Measurements from ENCODE around the gene TMEM242. TPM values are rescaled to one million over a fixed set of nuclear protein-coding genes. Genes with fewer than 3 reads are reported as not detected.

TMEM242 gene
- total RNA-seq, 6 experiments from 2014 or later: 9.4 to 12.8 (median 10.8) TPM

DNA sequence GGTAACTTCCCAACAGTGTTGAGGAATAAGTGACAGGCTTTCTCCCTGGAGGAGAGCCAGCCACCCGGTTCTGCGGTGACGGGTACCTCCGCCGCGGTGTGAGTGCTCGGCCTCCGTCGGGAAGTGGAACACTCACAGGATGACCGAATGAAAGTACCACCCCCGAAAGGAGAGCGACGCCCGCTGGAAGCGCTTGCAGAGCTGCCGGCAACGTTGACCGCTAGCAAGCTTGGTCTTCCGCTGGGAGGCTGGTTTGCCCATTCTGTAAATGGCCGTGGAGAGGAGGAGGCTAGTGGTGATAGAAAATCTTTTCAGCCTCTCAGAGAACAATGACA, 614 bp upstream of the TMEM242 start:
- TF ChIP-seq, protein P1, sequence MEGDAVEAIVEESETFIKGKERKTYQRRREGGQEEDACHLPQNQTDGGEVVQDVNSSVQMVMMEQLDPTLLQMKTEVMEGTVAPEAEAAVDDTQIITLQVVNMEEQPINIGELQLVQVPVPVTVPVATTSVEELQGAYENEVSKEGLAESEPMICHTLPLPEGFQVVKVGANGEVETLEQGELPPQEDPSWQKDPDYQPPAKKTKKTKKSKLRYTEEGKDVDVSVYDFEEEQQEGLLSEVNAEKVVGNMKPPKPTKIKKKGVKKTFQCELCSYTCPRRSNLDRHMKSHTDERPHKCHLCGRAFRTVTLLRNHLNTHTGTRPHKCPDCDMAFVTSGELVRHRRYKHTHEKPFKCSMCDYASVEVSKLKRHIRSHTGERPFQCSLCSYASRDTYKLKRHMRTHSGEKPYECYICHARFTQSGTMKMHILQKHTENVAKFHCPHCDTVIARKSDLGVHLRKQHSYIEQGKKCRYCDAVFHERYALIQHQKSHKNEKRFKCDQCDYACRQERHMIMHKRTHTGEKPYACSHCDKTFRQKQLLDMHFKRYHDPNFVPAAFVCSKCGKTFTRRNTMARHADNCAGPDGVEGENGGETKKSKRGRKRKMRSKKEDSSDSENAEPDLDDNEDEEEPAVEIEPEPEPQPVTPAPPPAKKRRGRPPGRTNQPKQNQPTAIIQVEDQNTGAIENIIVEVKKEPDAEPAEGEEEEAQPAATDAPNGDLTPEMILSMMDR (IDR thresholded peaks at IDR 0.05): no peak
- Mint-ChIP-seq H3K27ac (peak overlapping the region; percentile 92), H3K4me3 (peak overlapping the region; percentile 92), H3K36me3 (ENCODE audit: low read depth) (peaks cover 5% of the 10 kb centered on the region; the same call in 1 of the 2 replicates), H3K4me1 (ENCODE audit: low read depth) (peaks cover 54% of the 10 kb centered on the region), H3K27me3 (ENCODE audit: insufficient read depth) (no peaks in the 10 kb centered on the region), H3K9me3 (no peaks in the 10 kb centered on the region)
- peak; percentile 84 for DNase-seq

- H3K4me3 Mint-ChIP-seq: peak overlapping the region; percentile 92
- H3K27me3 Mint-ChIP-seq (ENCODE audit: insufficient read depth): no peaks in the 10 kb centered on the region
- peak; percentile 81 for DNase-seq
- TF ChIP-seq, protein P1 (IDR thresholded peaks at IDR 0.05): no peak
- H3K36me3 Mint-ChIP-seq (ENCODE audit: low read depth): peaks cover 5% of the 10 kb centered on the region; the same call in 1 of the 2 replicates
- H3K27ac Mint-ChIP-seq: peak overlapping the region; percentile 92
- no peaks in the 10 kb centered on the region for H3K9me3 Mint-ChIP-seq
- peaks cover 45% of the 10 kb centered on the region for H3K4me1 Mint-ChIP-seq (ENCODE audit: low read depth)
These were observed 496 bp downstream of the TMEM242 start for GRCh38 chr6:157322792-157323254.

- Mint-ChIP-seq H3K4me1 (ENCODE audit: low read depth) (peaks cover 27% of the 10 kb centered on the region), H3K36me3 (ENCODE audit: low read depth) (peaks cover 27% of the 10 kb centered on the region), H3K27me3 (ENCODE audit: insufficient read depth) (no peaks in the 10 kb centered on the region), H3K9me3 (no peaks in the 10 kb centered on the region), H3K27ac (peak overlapping the region; percentile 78), H3K4me3 (no peak overlapping the region; the same call in 1 of the 2 replicates)
- peak; percentile 86 for DNase-seq
- TF ChIP-seq, protein P1 (IDR thresholded peaks at IDR 0.05): no peak
These were observed 6.2 kb downstream of the TMEM242 start for GRCh38 chr6:157316871-157317814.

GRCh38 chr6:157314705-157315321, 8.5 kb downstream of the TMEM242 start:
- H3K27ac Mint-ChIP-seq: no peak overlapping the region
- H3K9me3 Mint-ChIP-seq: no peaks in the 10 kb centered on the region
- DNase-seq: peak; percentile 79
- TF ChIP-seq, protein P1 (IDR thresholded peaks at IDR 0.05): peak; percentile 93
- peaks cover 21% of the 10 kb centered on the region for H3K4me1 Mint-ChIP-seq (ENCODE audit: low read depth)
- H3K4me3 Mint-ChIP-seq: no peak overlapping the region
- no peaks in the 10 kb centered on the region for H3K27me3 Mint-ChIP-seq (ENCODE audit: insufficient read depth)
- H3K36me3 Mint-ChIP-seq (ENCODE audit: low read depth): peaks cover 28% of the 10 kb centered on the region

GRCh38 chr6:157313531-157314467, 9.5 kb downstream of the TMEM242 start:
- DNase-seq: no peak
- Mint-ChIP-seq H3K27ac (no peak overlapping the region), H3K36me3 (ENCODE audit: low read depth) (peaks cover 28% of the 10 kb centered on the region), H3K4me3 (no peak overlapping the region), H3K9me3 (no peaks in the 10 kb centered on the region), H3K4me1 (ENCODE audit: low read depth) (peaks cover 21% of the 10 kb centered on the region), H3K27me3 (ENCODE audit: insufficient read depth) (no peaks in the 10 kb centered on the region)
- TF ChIP-seq, protein P1 (IDR thresholded peaks at IDR 0.05): no peak

Measured in HFFc6 (cell line).